Measurements from ENCODE around the gene TGM3.

Gene TGM3

DNA sequence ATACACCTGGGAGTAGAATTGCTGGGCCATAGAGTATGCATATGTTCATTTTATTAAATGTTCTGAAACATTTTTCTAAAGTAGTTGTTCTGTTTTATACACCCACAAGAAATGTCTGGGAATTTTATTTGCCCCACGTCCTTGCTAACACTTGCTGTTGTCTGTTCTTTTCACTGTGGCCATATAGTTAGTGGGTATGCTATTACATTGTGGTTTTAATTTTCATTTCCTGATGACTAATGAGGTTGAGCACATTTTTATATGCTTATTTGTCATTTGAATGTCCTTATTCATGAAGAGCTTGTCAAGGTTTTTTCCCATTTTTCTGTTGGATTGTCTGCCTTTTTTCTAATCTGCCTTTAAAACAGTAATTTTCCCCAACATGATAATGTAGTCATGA is 41.5 kb upstream of the TGM3 start:
- no peak for DNase-seq (ENCODE audit: low spot score)
- TF ChIP-seq, protein P1, sequence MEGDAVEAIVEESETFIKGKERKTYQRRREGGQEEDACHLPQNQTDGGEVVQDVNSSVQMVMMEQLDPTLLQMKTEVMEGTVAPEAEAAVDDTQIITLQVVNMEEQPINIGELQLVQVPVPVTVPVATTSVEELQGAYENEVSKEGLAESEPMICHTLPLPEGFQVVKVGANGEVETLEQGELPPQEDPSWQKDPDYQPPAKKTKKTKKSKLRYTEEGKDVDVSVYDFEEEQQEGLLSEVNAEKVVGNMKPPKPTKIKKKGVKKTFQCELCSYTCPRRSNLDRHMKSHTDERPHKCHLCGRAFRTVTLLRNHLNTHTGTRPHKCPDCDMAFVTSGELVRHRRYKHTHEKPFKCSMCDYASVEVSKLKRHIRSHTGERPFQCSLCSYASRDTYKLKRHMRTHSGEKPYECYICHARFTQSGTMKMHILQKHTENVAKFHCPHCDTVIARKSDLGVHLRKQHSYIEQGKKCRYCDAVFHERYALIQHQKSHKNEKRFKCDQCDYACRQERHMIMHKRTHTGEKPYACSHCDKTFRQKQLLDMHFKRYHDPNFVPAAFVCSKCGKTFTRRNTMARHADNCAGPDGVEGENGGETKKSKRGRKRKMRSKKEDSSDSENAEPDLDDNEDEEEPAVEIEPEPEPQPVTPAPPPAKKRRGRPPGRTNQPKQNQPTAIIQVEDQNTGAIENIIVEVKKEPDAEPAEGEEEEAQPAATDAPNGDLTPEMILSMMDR (IDR thresholded peaks at IDR 0.05; ENCODE audit: extremely low read depth, insufficient read depth, missing control alignments): no peak
- in situ Hi-C loops (cut with MboI; ENCODE audit: low pct_unique_long_range_greater_than_20kb, low sequenced_read_pairs, unreplicated experiment): no loop called here

DNA sequence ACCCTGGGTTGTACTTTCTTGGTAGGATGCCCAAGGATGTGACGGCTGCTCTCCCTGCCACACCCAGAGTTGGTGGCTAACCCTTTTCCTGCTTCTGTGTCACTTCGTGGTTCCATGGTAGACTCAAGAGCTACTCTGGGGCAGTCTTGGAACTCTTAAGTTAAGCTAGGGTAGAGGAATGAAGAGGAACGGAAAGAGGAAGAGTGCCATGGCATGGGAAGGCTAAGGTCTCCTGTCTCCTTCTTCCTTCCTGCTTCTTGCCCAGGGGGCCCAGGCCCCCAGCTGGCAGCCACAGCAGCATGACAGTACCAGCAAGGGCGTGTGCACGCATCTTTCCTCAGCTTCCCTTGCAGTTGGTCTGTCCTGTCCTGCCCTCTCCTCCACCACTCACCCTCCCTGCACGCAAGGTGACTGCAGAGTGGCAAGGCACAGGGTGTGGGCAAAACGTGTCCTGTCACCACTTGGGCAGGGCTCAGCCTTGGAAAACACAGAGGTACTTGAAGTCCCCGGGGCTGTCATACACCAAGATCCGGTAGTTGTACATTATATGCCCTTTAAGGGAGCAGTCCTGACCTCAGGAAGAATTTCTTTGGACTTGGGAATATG is 39.8 kb upstream of the TGM3 start:
- DNase-seq (ENCODE audit: low spot score): no peak
- in situ Hi-C loops (cut with MboI; ENCODE audit: low pct_unique_long_range_greater_than_20kb, low sequenced_read_pairs, unreplicated experiment): no loop called here
- TF ChIP-seq, protein P1 (IDR thresholded peaks at IDR 0.05; ENCODE audit: extremely low read depth, insufficient read depth, missing control alignments): no peak

DNA sequence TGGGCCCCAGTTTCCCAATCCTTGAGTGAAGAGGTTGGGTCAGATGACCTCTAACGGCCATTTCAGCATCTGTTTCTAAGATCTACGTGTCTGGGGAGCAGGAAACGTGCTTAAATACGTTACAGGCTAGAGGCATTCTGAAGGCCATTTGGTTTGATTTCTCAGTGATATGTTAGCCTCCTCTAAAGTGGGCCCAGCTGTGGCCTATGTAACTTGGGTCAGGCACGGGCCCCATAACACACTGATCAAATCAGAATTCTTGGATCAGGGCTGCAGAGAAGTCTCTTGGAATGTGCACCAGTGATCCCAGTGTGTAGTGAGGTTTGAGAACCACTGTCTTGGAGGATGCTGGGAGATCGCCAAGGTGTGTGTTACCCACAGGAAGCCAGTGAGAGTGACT is 36.1 kb upstream of the TGM3 start:
- in situ Hi-C loops (cut with MboI; ENCODE audit: low pct_unique_long_range_greater_than_20kb, low sequenced_read_pairs, unreplicated experiment): no loop called here
- TF ChIP-seq, protein P1 (IDR thresholded peaks at IDR 0.05; ENCODE audit: extremely low read depth, insufficient read depth, missing control alignments): no peak
- DNase-seq (ENCODE audit: low spot score): no peak

DNA sequence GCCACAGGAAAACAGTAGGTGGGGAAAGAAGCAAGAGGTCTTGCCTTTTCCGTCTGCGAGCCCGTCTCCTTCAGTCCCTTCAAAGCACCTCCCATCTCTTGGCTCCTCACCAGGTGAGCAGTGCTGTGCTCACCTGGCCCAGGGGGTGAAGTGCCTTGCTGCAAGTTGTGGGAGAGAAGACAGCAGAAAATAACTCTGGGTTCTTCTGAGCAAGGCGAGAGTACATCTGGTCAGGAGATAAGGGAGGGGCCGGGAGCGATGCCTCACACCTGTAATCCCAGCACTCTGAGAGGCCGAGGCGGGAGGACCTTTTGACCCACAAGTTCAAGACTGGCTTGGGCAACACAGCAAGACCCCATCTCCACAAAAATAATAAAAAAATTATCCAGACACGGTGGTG is 35.6 kb upstream of the TGM3 start:
- TF ChIP-seq, protein P1 (IDR thresholded peaks at IDR 0.05; ENCODE audit: extremely low read depth, insufficient read depth, missing control alignments): no peak
- in situ Hi-C loops (cut with MboI; ENCODE audit: low pct_unique_long_range_greater_than_20kb, low sequenced_read_pairs, unreplicated experiment): no loop called here

DNA sequence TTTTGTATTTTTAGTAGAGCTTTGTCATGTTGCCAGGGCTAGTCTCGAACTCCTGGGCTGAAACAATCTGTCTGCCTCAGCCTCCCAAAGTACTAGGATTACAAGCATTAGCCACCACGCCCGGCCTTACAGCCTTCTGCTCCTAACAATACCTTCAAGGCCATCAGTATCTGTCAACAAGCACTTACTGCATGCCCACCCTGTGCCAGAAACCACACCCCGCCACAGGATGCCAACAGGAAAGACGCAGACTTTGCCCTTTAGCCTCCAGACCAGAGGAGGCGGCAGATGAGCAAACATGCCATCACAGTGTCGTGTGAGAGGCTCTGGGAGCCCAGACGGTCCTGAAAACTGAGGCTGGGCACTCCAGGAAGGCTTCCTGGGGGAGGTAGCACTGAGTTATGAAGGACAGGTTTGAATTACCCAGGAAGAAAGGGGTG is 34.7 kb upstream of the TGM3 start:
- no peak for DNase-seq (ENCODE audit: low spot score)
- in situ Hi-C loops (cut with MboI; ENCODE audit: low pct_unique_long_range_greater_than_20kb, low sequenced_read_pairs, unreplicated experiment): no loop called here
- TF ChIP-seq, protein P1 (IDR thresholded peaks at IDR 0.05; ENCODE audit: extremely low read depth, insufficient read depth, missing control alignments): no peak

More for the DNA sequence above, 35.6 kb upstream of the TGM3 start:
- DNase-seq (ENCODE audit: low spot score): no peak

DNA sequence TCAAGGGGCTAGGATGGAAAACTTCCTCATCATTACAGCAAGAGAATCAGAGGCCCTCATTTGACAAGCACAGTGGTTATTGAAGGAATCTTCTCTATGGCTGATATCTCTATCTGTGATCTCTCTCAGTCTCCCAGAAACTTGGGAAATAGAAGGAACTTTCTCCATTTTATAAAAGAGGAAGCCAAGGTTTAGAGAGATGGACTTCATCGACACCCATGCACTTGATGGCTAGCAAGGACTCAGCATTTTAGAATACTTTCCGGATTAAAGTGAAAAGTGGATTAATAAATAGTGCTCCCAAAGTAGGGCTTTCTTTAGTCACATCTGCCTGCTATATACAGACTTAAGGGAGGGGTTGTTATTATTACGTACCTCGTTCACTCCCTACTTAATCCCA is 34.2 kb upstream of the TGM3 start:
- TF ChIP-seq, protein P1 (IDR thresholded peaks at IDR 0.05; ENCODE audit: extremely low read depth, insufficient read depth, missing control alignments): no peak
- DNase-seq (ENCODE audit: low spot score): no peak
- in situ Hi-C loops (cut with MboI; ENCODE audit: low pct_unique_long_range_greater_than_20kb, low sequenced_read_pairs, unreplicated experiment): no loop called here
